Sigmoid colon (tissue), 7 donors: ENCODE measurements around the gene C2CD4A. TPM values are rescaled to one million over a fixed set of nuclear protein-coding genes. Genes with fewer than 3 reads are reported as not detected.

ENCODE experiments used
- DNase-seq: peaks from one replicate; pipeline ENCODE4 v3.0.0-alpha.2; 2019
- H3K27ac ChIP-seq, 4 donors: fragments of 200-600 bp; sonication (generic); one replicate each; pipeline ENCODE4 v1.5.1; 2016 to 2019; ENCODE audit warnings: mild to moderate bottlenecking in 1 of 4
- H3K27me3 ChIP-seq, 3 donors: fragments of 200-600 bp; sonication (generic); one replicate each; pipeline ENCODE4 v1.5.1; 2019; ENCODE audit warnings: mild to moderate bottlenecking in 1 of 3
- H3K36me3 ChIP-seq, 4 donors: fragments of 200-600 bp; sonication (generic); one replicate each; pipeline ENCODE4 v1.5.1; 2016 to 2019
- H3K4me1 ChIP-seq, 4 donors: fragments of 200-600 bp; sonication (generic); one replicate each; pipeline ENCODE4 v1.5.1; 2017 to 2019
- H3K4me3 ChIP-seq, 4 donors: fragments of 200-600 bp; sonication (generic); one replicate each; pipeline ENCODE4 v1.5.1; 2017 to 2019; ENCODE audit warnings: mild to moderate bottlenecking in 2 of 4, moderate library complexity in 1 of 4
- H3K9me3 ChIP-seq, 4 donors: fragments of 200-600 bp in 3 of 4; sonication (generic) in 3 of 4; one replicate each; pipeline versions ENCODE4 v1.5.1 to v1.6.1; 2013 to 2019
- CTCF ChIP-seq, 4 experiments: fragments of 450-650 bp in 3 of 4; fragments of 200-600 bp in 1 of 4; IDR thresholded peaks; one replicate each; pipeline ENCODE4 v1.5.1; 2016 to 2019; ENCODE audit warnings: antibody characterized with exemption in 4 of 4, mild to moderate bottlenecking in 3 of 4, moderate library complexity in 2 of 4
- EP300 ChIP-seq, 4 donors: sonication (generic); formaldehyde crosslinking; IDR thresholded peaks; one replicate each; pipeline ENCODE4 v1.6.1; 2017; ENCODE audit warnings: antibody characterized with exemption in 4 of 4
- POLR2A ChIP-seq, 2 donors: fragments of 450-650 bp; IDR thresholded peaks; one replicate each; pipeline ENCODE4 v1.6.1; 2016; ENCODE audit warnings: antibody characterized with exemption in 2 of 2, mild to moderate bottlenecking in 2 of 2, moderate library complexity in 2 of 2
- POLR2AphosphoS5 ChIP-seq, 4 donors: sonication (generic); formaldehyde crosslinking; IDR thresholded peaks; one replicate each; pipeline ENCODE4 v1.6.1; 2017; ENCODE audit warnings: antibody characterized with exemption in 4 of 4
- WGBS, 2 donors: extraction: QIAGEN DNeasy Blood & Tissue Kit; methylation state at CpG; one replicate each; pipeline ENCODE4 v1.1.7; 2013; 5-methylcytosine and 5-hydroxymethylcytosine counted together
- intact Hi-C: fragments of 100-400 bp; cut with DNase I; formaldehyde crosslinking; loops from one replicate; pipeline ENCODE4 v1.15.1; 2023
- polyA plus RNA-seq, 3 donors: library from polyadenylated mRNA; stranded (reverse); fragments of 200-250 nt; gene quantifications; one replicate each; pipeline ENCODE4 v1.2.3, GENCODE V29; 2013
- total RNA-seq, 4 donors: library from RNA; depleted of rRNA; stranded (reverse); fragments of >200 nt; gene quantifications; one replicate each; pipeline ENCODE4 v1.1.0, GENCODE V29; 2016
- donor health status: healthy with polysubstance abuse.
- donor health status: Bipolar disorder and iron deficiency.
- donor health status: healthy.

Gene C2CD4A
- total and polyA plus RNA-seq, 7 donors = under 0.01 to 2.2 (median 0.25) TPM; not detected in 3

DNA sequence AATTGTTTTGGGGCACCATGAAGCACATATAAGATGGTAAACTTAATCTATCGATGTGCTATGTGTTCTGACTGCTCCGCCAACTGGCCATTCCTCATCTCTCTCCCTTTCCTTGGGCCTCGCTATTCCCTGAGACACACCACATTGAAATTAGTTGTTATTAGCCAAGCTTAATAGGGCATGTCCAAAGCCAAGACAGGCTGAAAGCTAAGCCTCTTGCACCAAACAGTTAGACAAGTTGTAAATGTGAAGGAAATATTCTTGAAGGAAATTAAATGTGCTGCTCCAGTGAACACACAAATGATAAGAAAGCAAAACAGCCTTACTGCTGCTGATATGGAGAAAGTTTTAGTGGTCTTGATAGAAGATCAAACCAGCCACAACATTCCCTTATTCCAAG is 39.3 kb downstream of the C2CD4A start:
- no peaks in the 10 kb centered on the region for H3K36me3 ChIP-seq
- intact Hi-C loops = no loop called here
- peaks cover 0 to 18% (median 14%) of the 10 kb centered on the region in 4 donors for H3K4me1 ChIP-seq
- TF ChIP-seq POLR2AphosphoS5 (IDR thresholded peaks at IDR 0.05) (no peak), CTCF (IDR thresholded peaks at IDR 0.05) (no peak), POLR2A (IDR thresholded peaks at IDR 0.05) (no peak), EP300 (IDR thresholded peaks at IDR 0.05) (no peak)
- no peak for DNase-seq
- 95 to 96% methylated on average over 3 of the region's 3 CpGs for WGBS, 2 donors
- H3K27me3 ChIP-seq = no peaks in the 10 kb centered on the region
- no peaks in the 10 kb centered on the region for H3K9me3 ChIP-seq
- H3K27ac ChIP-seq = no peak overlapping the region
- H3K4me3 ChIP-seq = no peak overlapping the region

GRCh38 chr15:62107571-62108121 is 40.9 kb downstream of the C2CD4A start:
- Histone ChIP-seq H3K4me1 (peaks cover 0 to 19% (median 15%) of the 10 kb centered on the region in 4 donors), H3K27me3 (no peaks in the 10 kb centered on the region), H3K27ac (no peak overlapping the region), H3K9me3 (no peaks in the 10 kb centered on the region), H3K4me3 (no peak overlapping the region), H3K36me3 (no peaks in the 10 kb centered on the region)
- 10 to 53% methylated on average over 2 of the region's 2 CpGs for whole genome bisulfite sequencing, 2 donors
- no peak for DNase-seq
- no peak for TF ChIP-seq POLR2A (IDR thresholded peaks at IDR 0.05)
- no peak for TF ChIP-seq POLR2AphosphoS5 (IDR thresholded peaks at IDR 0.05)
- TF ChIP-seq EP300 (IDR thresholded peaks at IDR 0.05) = no peak
- TF ChIP-seq CTCF (IDR thresholded peaks at IDR 0.05) = no peak
- intact Hi-C loops = no loop called here

- no peak overlapping the region for H3K27ac ChIP-seq
- TF ChIP-seq CTCF (IDR thresholded peaks at IDR 0.05) (no peak), POLR2A (IDR thresholded peaks at IDR 0.05) (no peak), EP300 (IDR thresholded peaks at IDR 0.05) (no peak), POLR2AphosphoS5 (IDR thresholded peaks at IDR 0.05) (no peak)
- H3K27me3 ChIP-seq = no peaks in the 10 kb centered on the region
- intact Hi-C loops = no loop called here
- H3K4me1 ChIP-seq = peaks cover 0 to 19% (median 15%) of the 10 kb centered on the region in 4 donors
- H3K36me3 ChIP-seq = no peaks in the 10 kb centered on the region
- DNase-seq = no peak
- H3K9me3 ChIP-seq = no peaks in the 10 kb centered on the region
- 54 to 71% methylated on average over 2 of the region's 2 CpGs for WGBS, 2 donors
- no peak overlapping the region for H3K4me3 ChIP-seq
These were observed 41.6 kb downstream of the C2CD4A start for GRCh38 chr15:62108411-62108810.

GRCh38 chr15:62109437-62109836 is 42.7 kb downstream of the C2CD4A start:
- no peaks in the 10 kb centered on the region for H3K36me3 ChIP-seq
- no peaks in the 10 kb centered on the region for H3K27me3 ChIP-seq
- H3K4me3 ChIP-seq = no peak overlapping the region
- no peak overlapping the region for H3K27ac ChIP-seq
- DNase-seq = no peak
- peaks cover 0 to 19% (median 15%) of the 10 kb centered on the region in 4 donors for H3K4me1 ChIP-seq
- H3K9me3 ChIP-seq = no peaks in the 10 kb centered on the region
- TF ChIP-seq CTCF (IDR thresholded peaks at IDR 0.05) (no peak), POLR2A (IDR thresholded peaks at IDR 0.05) (no peak), EP300 (IDR thresholded peaks at IDR 0.05) (no peak), POLR2AphosphoS5 (IDR thresholded peaks at IDR 0.05) (no peak)
- intact Hi-C loops = no loop called here
- WGBS, 2 donors = 52 to 79% methylated on average over 1 of the region's 1 CpG
